Measurements from ENCODE around the gene DISC1.
A peak's percentile ranks its signal among the peaks of the same experiment; 100 is the strongest.
"Not testable (repeated sequence)": the region's sequence is repeated elsewhere in the genome, so short reads cannot be mapped to it uniquely, and the experiment has no call there.

DISC1 gene

DNA sequence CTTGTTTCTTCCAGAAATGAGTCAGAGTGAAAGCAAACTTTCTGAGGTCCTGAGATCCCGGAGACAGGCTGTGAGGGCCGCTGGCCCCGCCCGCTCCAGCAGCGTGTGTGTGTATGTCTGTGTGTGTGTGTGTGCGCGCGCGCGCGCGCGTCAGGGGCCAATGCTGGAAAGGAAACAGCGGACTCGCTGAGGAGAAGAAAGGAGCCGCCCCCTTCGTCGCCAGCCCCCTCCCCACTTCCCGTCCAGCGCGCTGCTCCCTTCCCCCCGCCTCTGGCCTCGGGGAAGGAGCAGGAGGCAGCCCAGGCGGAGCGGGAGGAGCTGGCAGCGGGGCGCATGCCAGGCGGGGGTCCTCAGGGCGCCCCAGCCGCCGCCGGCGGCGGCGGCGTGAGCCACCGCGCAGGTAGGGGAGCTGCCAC lies at the start of gene DISC1:
DISC1 (plus strand) TSS at position 256 of the 416 bp plus-strand sequence; CDS start at position 334, 78 bp downstream.
- DNase-seq, result peak; percentile 60 to 90

DNA sequence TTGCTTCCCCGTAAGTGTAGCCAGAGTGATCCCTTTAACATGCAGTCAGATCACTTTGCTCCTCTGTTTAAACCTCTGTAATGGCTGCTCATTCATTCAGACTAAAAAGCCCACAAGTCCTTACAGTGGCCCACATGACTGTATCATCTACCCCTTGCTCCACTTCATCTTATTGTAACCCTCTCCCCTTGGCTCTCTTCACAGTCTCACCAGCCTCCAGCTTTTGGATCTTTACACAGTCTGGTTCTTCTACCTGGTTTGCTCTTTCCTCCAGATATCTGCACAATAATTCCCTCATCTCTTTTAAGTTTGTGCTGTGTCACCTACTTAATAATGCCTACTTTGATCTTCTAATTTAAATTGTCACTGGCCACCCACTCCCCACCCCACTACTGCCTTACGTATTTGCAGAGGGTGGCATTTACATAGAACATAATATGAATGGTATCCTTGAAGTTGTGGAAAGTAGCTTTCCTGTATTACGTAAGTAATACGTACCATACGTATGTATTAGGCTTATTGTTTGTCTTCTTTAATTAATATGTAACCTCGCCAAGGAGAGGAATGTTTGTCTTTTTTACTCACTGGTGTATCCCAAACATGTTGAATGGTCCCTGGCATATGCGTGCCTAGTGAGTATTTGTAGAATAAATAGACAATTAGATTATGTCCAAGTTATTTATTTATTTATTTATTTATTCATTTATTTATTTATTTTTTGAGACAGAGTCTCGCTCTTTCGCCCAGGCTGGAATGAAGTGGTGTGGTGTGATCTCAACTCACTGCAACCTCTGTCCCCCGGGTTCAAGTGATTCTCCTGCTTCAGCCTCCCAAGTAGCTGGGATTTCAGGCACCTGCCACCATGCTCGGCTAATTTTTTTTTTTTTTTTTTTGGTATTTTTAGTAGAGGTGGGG lies 49.5 kb upstream of the DISC1 start:
- DNase-seq, result no peak

DNA sequence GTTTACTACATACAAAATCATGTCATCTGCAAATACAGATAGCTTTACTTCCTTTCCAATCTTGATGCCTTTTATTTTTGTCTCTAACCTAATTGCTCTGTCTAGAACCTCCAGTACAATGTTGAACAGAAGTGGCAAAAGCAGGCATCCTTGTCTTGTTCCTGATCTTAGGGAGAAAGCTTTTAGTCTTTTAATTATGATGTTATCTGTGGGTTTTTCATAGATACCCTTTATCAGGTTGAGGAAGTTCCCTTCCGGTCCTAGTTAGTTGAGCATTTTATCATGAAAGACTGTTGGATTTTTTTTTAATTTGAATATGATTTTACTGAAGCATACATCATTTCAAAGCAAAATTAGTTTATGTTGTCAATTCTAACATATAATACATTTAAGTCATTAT lies 45.7 kb upstream of the DISC1 start:
- DNase-seq, result no peak

DNA sequence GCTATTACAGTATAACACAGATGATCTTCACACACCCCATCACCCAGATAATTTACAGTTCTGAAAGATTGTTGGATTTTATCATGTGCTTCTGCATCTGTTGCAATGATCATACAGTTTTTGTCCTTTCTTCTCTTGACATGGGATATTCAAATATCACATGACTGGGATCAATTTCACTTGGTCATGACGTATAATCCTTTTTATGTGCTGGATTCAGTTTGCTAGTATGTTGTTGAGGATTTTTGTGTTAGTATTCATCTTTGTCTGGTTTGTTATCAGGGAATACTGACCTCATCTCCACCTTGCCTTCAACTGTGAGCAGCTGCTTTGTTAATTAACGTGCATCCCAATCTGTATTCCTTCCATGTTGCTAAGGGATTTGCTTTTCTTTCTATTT lies 44.7 kb upstream of the DISC1 start:
- DNase-seq, result no peak

DNA sequence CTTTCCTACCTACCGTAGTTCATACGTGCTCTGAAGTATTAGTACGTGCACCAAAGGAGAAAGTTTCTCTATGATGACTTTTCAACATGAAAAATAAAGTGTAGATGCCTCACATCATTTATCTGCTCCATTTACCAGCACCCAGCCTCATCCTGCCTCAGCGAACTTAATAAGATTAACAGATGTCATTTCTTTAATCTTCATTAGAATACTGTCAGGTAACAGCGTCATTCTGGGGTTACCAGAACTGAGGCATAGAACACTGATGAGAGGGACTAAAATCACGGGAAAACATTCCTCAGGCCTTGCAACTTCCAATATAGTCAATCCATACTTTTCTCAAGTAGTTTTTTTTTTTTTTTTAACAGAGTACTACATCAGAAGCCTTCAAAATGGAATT lies 43.2 kb upstream of the DISC1 start:
- DNase-seq, result no peak

DNA sequence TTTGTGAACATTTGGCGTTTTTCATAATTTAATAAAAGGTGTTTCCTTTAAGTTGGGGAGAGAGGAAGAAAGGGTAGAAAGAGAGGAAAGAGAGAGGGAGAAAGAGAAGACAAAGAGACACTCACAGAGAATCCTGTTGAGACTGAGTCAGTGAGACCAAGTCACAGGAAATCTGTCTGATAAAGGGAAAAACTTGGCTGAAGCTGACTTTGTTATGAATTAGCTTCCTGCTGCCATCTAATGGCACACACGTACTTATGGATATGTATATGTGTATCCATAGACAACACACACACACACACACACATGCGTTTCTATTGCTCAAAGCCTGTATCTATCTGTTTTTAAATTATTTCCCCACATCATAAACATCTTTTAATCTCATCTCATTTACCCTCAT lies 42.5 kb upstream of the DISC1 start:
- DNase-seq, result peak in 1 of 2 donors; percentile 32

DNA sequence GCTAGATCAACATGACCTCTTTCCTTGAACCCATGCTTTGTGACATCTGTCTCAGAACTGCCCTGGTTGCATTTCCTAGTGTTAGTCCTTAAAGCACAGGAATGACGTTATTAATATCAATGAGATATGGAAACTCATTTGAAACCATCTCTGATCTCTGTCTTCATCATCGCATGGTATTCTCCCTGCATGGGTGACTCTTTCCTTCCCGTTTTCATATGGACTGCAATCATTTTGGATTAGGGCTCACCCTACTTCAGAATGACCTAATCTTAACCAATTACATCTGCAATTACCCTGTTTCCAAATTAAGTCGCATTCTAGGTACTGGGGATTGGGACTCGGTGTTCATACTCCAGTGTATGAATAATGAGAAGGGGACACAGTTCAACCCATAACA lies 41.7 kb upstream of the DISC1 start:
- DNase-seq, result no peak

DNA sequence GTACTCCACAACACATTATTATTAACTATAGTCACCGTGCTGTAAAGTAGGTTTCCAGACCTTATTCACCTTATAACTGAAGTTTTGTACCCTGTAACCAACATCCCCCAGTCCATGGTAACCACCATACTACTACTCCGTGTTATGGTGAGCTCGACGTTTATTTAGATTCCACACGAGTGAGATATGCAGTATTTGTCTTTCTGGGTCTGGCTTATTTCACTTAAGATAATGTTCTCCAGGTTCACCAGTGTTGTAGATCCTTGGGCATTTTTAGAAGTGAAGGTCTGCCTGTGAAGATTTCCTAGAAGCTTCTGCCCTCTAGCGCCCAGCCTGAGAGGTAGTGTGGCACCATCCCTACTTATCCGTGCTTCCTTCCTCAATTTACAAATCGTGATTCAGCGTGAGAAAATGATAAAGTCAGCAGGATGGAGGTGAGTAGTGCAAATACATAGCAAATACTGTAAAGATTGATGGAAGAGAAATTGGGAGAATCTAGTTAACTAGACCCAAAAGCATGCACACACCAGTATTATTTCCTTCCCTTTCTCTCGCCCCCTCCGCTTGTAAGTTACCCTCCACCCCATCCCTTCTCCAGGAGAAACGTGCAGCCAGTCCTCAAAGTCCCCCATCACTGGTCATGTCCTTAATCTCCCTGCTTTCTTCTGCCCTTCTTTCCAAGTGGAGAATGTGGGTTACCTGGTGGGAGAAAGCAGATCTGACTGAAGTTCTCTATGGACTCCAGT lies 36.0 kb upstream of the DISC1 start:
- DNase-seq, result peak in 1 of 2 donors; percentile 80

DNA sequence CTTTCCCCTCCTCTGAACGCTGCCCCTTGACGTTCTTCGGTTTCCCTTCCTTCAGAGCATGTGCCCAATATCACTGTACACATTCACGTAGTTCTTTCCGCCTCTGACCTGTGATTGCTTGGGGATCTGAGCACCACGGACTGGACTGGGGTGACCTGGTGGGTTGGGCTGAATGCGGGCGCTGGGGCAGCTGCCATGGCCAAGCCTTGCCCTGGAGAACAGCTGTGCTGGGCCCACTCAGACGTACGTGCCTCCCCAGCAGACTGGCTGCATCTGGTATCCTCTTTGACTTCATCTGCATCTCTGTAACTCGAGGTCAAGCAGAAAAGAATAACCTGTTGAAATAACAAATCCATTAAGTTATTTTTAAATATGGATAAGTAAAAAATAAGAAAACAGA lies 35.1 kb upstream of the DISC1 start:
- no peak for DNase-seq

DNA sequence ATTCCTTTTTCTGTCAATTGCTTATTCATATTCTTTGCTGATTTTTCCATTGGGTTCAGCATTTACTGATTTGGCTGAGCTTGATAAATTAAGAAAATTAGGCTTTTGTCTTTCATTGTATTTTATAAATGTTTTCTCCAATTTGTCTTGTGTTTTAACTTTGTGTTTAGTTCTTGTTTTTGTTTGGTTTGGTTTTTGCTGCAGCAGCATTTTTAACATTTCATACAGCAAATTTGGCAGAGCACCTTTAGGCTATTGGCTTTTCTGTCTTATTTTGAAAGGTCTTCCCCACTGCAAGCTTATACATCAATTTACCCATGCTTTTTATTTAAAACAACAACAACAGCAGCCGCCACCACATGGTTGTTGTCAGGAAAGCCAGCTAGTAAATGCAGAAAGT lies 33.8 kb upstream of the DISC1 start:
- DNase-seq, result no peak

DNA sequence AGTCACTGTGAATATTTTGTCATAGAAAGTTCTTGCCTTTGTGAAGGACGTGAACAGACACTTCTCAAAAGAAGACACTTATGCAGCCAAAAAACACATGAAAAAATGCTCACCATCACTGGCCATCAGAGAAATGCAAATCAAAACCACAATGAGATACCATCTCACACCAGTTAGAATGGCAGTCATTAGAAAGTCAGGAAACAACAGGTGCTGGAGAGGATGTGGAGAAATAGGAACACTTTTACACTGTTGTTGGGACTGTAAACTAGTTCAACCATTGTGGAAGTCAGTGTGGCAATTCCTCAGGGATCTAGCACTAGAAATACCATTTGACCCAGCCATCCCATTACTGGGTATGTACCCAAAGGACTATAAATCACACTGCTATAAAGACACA lies 33.3 kb upstream of the DISC1 start:
- DNase-seq, result not testable (repeated sequence)

DNA sequence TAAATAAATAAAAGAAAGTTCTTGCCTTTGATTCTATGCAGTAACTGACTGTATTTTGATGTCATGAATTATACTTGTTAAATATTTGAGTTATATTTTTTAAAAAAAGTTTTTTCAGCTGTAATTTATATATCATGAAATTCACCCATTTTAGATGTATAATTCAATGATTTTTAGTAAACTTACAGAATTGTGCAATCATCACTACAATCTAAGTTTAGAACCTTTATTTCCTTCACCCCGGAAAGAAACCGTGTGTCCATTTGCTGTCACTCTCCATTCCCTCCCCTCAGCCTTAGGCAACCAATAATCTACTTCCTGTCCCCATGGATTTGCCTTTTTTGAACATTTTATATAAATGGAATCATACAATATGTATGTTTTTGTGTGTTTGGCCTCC lies 32.5 kb upstream of the DISC1 start:
- DNase-seq, result no peak

DNA sequence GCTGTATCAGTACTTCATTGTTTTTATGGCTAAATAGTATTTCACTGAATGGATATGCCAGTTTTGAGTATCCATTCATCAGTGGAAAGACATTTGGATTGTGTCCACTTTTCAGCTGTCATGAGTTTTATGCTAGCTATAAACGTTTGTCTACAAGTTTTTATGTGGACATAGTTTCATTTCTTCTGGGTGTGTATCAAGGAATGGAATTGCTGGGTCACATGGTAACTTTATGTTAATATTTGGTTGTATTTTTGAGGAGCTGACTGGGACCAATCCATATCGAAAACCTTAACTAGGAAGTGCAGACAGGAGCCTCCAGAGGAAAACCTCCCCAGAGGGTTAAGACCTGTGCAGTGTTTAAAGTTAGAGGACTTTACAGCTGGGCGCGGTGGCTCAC lies 31.8 kb upstream of the DISC1 start:
- no peak for DNase-seq

DNA sequence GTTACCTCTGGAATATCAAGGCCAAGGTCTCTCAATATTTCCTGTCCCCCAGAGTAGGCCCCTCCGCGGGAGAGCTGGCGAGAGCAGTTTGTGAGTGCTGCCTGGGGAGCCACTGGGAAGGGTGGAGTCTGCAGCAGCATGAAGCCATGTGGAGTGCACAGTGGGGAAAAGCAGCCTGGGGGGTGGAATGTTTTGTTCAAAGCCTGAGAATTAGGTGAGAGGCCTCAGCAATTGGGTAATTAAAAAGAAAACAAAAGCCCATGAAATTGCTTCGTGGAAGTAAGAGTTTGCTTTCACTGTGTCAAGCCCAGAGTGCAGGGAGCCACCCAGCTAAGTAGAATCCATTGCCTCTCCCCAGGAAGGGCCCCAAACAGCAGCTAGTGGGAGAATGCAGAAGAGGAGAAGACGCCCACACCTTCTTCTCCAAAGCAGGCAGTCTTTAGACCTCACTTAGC lies 30.2 kb upstream of the DISC1 start:
- no peak for DNase-seq

DNA sequence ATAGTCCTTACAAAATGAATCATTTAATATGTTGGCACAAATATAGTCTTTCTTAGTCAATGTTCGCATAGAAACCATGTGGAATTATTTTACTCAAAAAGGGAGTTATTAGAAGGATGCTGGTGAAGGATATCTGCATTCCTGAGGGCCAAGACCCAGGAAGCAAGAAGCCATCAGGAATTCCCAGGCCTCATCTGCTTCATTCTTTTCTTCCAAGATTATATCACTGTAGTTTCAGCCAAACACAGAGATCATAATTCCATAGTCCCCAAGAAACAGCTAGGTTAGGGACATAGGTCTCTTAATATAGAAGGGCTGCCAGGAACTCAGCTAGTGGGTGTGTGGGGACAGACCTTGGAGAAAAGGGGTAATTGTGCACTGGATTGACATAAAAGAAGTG lies 28.6 kb upstream of the DISC1 start:
- DNase-seq, result no peak

DNA sequence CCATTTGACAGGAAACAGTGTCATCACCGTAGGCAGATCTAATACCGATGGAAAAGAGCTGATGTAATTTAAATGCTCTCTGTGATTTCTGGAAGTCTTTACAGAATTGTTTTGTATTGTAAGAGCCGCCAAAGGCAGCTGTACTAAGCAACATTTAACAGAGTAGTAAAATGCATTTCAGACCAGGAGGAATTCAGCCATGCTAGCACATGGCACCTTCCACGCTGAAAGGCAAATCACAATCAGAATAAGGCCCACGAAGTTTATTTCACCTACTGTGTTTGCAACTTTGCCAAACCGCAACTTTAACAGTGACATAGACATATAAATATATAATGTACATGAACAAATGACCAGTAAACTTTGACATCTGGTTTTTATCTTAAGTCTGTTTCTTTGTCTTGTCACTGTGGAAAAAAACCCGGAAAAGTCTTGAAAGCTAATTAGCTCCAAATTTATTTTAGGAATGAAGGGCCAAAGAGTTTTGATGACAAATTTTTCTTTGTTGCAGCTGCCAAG lies 26.1 kb upstream of the DISC1 start:
- no peak for DNase-seq

DNA sequence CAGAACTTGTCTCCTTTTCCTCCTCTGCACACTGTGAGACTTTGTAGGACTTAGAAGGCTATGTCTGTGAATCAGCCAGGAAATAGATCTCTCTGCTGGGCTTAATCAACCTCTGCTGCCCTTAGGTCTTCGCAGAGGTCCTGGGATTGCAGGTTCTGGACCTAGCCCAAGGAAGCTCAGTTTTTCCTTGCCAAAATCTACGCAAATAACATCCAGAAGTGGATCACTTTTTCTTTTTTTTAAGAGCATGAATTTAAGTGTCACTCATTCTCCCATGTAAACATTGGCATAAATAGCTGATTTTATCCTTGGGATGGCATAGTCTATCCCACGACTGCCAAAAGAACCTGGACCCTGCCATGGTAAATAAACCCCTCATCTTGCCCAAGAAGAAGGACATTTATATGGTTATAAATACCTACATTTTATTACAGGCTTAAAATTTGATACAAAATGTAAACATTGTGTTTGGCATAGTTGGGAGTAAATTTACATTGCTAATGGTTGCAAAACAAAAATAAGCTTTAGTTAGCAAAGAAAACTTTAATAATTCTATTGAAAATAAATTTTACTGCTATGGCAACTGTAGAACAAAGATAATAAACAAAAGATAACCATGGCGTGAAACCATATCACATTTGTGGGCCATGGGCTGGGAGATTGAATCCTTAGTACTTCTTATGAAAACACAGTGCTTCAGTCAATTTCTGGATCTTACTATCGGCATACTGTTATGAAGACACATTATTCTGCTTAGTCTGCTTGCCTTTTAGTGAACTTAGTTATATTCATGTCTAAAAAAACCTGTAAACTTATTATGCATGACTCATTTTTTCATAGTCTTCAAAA lies 24.5 kb upstream of the DISC1 start:
- no peak for DNase-seq

DNA sequence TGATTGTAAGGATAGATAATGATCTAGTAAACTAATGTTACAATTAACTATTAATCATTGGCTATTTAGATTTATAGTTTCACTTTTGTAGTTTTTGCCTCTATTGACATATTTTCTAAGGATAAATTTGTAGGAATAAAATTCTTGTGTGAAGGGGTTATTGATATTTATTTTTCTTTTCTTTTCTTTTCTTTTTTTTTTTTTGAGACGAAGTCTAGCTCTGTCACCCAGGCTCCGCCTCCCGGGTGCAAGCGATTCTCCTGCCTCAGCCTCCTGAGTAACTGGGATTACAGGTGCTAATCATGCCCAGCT lies 24.0 kb upstream of the DISC1 start:
- no peak for DNase-seq

DNA sequence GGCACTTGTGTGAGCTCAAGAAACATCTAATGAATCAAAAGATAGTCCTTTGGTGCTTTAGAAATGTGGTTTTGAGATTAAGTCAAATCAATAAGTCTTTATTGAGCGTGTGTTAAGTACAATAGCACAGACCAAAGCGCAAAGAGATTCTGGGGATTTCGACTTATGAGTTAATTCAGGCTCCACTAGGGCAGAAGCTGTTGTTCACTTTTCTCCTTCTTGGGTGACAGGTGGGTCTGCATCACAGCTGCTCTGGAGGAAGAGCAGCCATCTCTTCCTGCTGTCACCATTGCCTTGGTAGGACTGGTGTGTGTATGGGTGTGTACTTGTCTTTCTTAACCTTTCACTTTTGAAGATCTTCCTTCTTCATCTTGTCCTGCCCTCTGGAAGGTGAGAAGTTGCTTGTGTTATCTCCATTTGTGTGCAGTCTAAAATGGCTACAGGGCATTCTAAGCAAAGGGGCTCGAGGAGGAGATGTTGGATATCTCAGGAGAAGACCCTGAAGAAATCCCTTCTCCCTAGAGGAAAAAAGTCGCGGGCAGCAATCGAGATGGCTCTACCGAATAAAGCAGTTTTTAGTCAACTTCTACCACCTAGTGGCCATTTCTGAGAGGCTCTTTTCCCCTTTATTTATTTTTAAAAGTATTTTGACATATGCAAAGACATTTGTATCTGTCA lies 22.9 kb upstream of the DISC1 start:
- DNase-seq, result peak; percentile 8 to 79

DNA sequence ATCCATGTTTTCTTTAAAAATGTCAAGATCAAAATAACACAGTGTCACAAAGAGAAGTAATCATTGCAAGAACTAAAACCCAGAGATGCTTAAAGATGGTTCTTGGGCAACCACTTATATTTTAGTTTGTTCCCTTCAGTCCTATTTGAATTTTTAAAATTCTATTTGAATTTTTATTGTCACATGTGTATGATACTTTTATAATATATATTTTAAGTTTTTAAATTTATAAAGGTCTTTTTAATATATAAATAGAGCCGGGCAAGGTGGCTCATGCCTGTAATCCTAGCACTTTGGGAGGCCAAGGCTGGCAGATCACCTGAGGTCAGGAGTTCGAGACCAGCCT lies 22.3 kb upstream of the DISC1 start:
- no peak for DNase-seq

DNA sequence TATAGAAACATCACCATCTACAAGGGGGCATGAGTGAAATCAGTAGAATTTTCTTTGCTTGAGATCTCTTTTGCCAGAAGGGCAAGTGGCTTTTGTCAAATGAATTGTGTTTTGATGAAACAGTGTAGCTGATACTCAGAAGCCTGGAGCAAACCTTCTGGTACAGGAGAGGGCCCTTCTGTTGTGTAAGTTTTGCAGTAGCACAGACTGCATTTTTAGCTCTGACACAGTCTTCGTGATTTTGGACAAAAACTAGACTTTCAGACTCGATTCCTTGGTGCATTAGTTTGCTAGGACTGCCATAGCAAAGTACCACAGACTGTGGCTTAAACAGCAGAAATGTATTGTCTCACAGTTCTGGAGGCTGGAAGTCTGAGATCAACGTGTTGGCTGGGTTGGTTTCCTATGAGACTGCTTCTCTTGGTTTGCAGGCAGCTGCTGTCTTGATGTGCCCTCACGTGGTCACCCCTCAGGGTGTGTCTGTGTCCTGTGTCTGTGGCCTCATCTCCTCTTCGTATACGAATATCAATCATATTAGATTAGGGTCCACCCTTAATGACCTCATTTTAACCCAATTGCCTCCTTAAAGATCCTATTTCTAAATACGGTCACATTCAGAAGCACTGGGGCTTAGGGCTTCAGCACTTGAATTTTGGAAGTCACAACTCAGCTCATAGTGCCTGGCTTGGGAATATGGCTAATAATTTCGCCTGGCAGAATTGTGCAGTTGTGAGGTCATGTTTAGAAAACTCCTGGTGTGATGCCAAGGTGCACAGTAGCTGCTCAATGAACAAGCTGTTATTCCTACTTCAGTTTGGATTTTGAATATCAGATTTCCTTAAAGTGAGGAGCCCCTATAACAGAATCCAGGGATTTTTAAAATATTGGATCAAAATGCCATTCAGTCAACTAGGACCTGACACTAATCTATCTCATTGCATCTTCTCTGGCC lies 21.2 kb upstream of the DISC1 start:
- no peak for DNase-seq
